Loucy (cell line): Measurements from ENCODE around the gene STRAP.

Experiments
- H2AFZ ChIP-seq: fragments of 200-600 bp; sonication (generic); 2 replicates; pipeline ENCODE4 v1.6.0; 2016; ENCODE audit warnings: antibody characterized with exemption, mild to moderate bottlenecking, low read length, moderate library complexity
- H3F3A ChIP-seq: fragments of 200-600 bp; 2 replicates; pipeline ENCODE4 v1.6.0; 2016; ENCODE audit warnings: antibody characterized with exemption, low read depth, mild to moderate bottlenecking
- H3K27me3 ChIP-seq: fragments of 200-600 bp; sonication (generic); 2 replicates; pipeline ENCODE4 v1.6.1; 2014; ENCODE audit warnings: low read length, mild to moderate bottlenecking; ENCODE audit not compliant: insufficient read depth, poor library complexity, severe bottlenecking
- H3K36me3 ChIP-seq: fragments of 200-600 bp; sonication (generic); 2 replicates; pipeline ENCODE4 v1.6.1; 2016; ENCODE audit warnings: low read length; ENCODE audit not compliant: insufficient read depth
- H3K4me1 ChIP-seq: fragments of 200-600 bp; sonication (generic); 2 replicates; pipeline ENCODE4 v1.5.1; 2014; ENCODE audit warnings: low read length, mild to moderate bottlenecking; ENCODE audit not compliant: insufficient read depth, poor library complexity, severe bottlenecking
- H3K4me2 ChIP-seq: fragments of 200-600 bp; sonication (generic); 2 replicates; pipeline ENCODE4 v1.6.0; 2014; ENCODE audit warnings: antibody characterized with exemption, low read length, low read depth, mild to moderate bottlenecking; ENCODE audit not compliant: poor library complexity, severe bottlenecking
- H3K4me3 ChIP-seq: fragments of 200-600 bp; sonication (generic); 2 replicates; pipeline ENCODE4 v1.5.1; 2014; ENCODE audit warnings: low read length, mild to moderate bottlenecking, mixed read lengths; ENCODE audit not compliant: poor library complexity, severe bottlenecking
- H3K79me2 ChIP-seq: fragments of 200-600 bp; sonication (generic); 2 replicates; pipeline ENCODE4 v1.6.1; 2014; ENCODE audit warnings: low read length; ENCODE audit not compliant: insufficient read depth
- H3K9ac ChIP-seq: fragments of 200-600 bp; sonication (generic); 2 replicates; pipeline ENCODE4 v1.6.0; 2014; ENCODE audit warnings: mild to moderate bottlenecking, low read depth, low read length, moderate library complexity; ENCODE audit not compliant: poor library complexity, severe bottlenecking
- H3K9me2 ChIP-seq: fragments of 200-600 bp; sonication (generic); replicated peaks from 2 replicates; pipeline ENCODE4 v1.6.1; 2016; ENCODE audit warnings: low read depth, low read length, mixed read lengths
- H3K9me3 ChIP-seq: fragments of 200-600 bp; sonication (generic); 2 replicates; pipeline ENCODE4 v1.6.1; 2014; ENCODE audit warnings: mild to moderate bottlenecking, antibody characterized with exemption, low read length, low read depth; ENCODE audit not compliant: insufficient read depth
- H4K20me1 ChIP-seq: fragments of 200-600 bp; sonication (generic); 2 replicates; pipeline ENCODE4 v1.6.0; 2014; ENCODE audit warnings: antibody characterized with exemption, low read length, mild to moderate bottlenecking; ENCODE audit not compliant: insufficient read depth, poor library complexity, severe bottlenecking
- CTCF ChIP-seq: fragments of 200-600 bp; sonication (generic); conservative IDR thresholded peaks from 2 replicates; pipeline ENCODE4 v1.5.1; 2014; ENCODE audit warnings: mild to moderate bottlenecking, antibody characterized with exemption, low read length
- EZH2phosphoT487 ChIP-seq: fragments of 200-600 bp; IDR thresholded peaks from 2 replicates; pipeline ENCODE4 v1.6.1; 2018; ENCODE audit warnings: antibody characterized with exemption, mild to moderate bottlenecking, moderate library complexity, borderline replicate concordance

Gene STRAP

GRCh38 chr12:15882118-15882971, at the start of gene STRAP:
Gene STRAP, plus strand, starts transcription at chr12:15882387. Its CDS starts 321 bp downstream, at chr12:15882708.
- Histone ChIP-seq H3K9ac (peak within 1 kb of the TSS; percentile 95), H2AFZ (peak within 1 kb of the TSS; percentile 88), H3K9me3 (no peaks in the 10 kb centered on the region), H3K4me3 (peak within 1 kb of the TSS; percentile 98), H3K79me2 (peaks cover 51% of the 10 kb centered on the region), H3F3A (no peaks in the 10 kb centered on the region), H4K20me1 (peaks cover 49% of the 10 kb centered on the region), H3K27me3 (no peaks in the 10 kb centered on the region), H3K36me3 (no peaks in the 10 kb centered on the region), H3K4me1 (peaks cover 35% of the 10 kb centered on the region), H3K4me2 (peak within 1 kb of the TSS; percentile 89), H3K9me2 (no peaks in the 10 kb centered on the region)
- TF ChIP-seq CTCF (no peak), EZH2phosphoT487 (no peak)

GRCh38 chr12:15834575-15834974, 47.6 kb upstream of the STRAP start:
- Histone ChIP-seq H3K4me2 (no peak overlapping the region), H3K36me3 (no peaks in the 10 kb centered on the region), H3K4me3 (no peak overlapping the region), H3K9me2 (no peaks in the 10 kb centered on the region), H3K9ac (no peak overlapping the region), H3K9me3 (no peaks in the 10 kb centered on the region), H3K79me2 (no peaks in the 10 kb centered on the region), H2AFZ (no peak overlapping the region), H3F3A (no peaks in the 10 kb centered on the region), H3K27me3 (no peaks in the 10 kb centered on the region), H3K4me1 (no peaks in the 10 kb centered on the region), H4K20me1 (no peaks in the 10 kb centered on the region)
- TF ChIP-seq EZH2phosphoT487, result no peak
- TF ChIP-seq CTCF, result no peak

GRCh38 chr12:15837141-15837790, 44.9 kb upstream of the STRAP start:
- H3K27me3 ChIP-seq, result no peaks in the 10 kb centered on the region
- no peaks in the 10 kb centered on the region for H3K36me3 ChIP-seq
- H3K4me3 ChIP-seq, result no peak overlapping the region
- no peak for TF ChIP-seq EZH2phosphoT487
- TF ChIP-seq CTCF, result no peak
- no peaks in the 10 kb centered on the region for H3K4me1 ChIP-seq
- H3K9me3 ChIP-seq, result no peaks in the 10 kb centered on the region
- H3F3A ChIP-seq, result no peaks in the 10 kb centered on the region
- H3K9ac ChIP-seq, result no peak overlapping the region
- H4K20me1 ChIP-seq, result no peaks in the 10 kb centered on the region
- H2AFZ ChIP-seq, result no peak overlapping the region
- H3K79me2 ChIP-seq, result no peaks in the 10 kb centered on the region
- no peak overlapping the region for H3K4me2 ChIP-seq
- H3K9me2 ChIP-seq, result no peaks in the 10 kb centered on the region
